DMS114 treated with DMSO at 0.1 percent for 48 hours (cell line): Measurements from ENCODE around the gene ALDH1A3.

Source experiments
- DNase-seq: peaks from one replicate; lab custom pipeline; 2025; ENCODE audit not compliant: unreplicated experiment; lab: John Stamatoyannopoulos, UW

The ALDH1A3 gene

GRCh38 chr15:100900795-100901169 lies 21.2 kb downstream of the ALDH1A3 start:
- DNase-seq, result no peak

- DNase-seq, result no peak
These were observed 21.7 kb downstream of the ALDH1A3 start for GRCh38 chr15:100901296-100901695.

- no peak for DNase-seq
These were observed 22.2 kb downstream of the ALDH1A3 start for GRCh38 chr15:100901702-100902435.

DNA sequence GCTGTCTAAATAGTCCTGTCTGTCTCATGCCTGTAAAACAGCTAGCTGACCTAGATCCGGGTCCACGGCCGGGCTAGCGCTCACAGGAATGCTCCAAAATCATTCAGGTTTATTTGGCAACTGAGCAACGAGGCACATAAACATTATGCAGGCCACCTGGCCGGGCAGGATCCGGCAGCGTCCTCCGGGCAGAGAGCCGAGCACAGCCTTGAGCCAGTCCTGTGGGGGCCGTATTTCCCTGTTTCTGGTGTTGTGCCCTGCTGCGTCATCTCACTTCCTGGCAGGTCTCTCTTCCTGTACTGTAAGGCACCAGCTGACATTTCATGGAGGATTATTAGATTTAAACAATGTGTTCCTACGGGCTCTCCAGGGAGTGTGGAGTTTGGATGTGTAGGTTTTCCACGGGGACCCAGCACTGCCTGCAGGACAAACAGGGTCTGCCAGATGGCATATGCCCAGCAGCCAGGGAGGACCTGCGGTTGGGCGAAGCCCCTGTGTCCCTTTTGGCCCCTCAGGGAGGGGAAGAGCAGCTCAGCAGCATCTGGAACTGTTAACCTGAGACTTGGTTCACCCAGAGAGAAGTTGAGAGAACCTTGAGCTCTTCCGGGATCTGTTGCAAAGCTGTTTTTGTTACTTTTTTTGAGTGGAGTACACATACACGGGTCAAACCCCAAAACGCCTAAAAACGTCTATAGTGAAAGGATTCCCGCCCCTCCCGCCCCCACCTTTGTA lies 23.0 kb downstream of the ALDH1A3 start:
- no peak for DNase-seq

DNA sequence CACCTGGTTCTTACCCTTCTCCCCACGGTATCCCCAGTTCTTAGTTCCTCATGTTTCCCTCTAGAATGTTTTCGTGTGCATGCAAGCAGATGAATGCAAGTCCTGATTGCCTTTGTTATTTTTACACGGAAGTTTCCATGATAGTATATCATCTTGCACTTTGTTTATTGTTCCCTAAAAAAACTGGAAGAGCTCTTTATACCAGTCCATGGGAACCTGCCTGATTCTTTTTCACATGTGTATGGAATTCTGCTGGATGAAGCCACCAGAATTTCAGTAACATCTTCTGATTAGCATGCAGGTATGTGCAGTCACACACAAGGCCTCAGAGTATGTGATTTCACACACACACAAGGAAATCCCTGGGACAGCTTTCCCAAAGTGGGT lies 23.5 kb downstream of the ALDH1A3 start:
- DNase-seq, result no peak

DNA sequence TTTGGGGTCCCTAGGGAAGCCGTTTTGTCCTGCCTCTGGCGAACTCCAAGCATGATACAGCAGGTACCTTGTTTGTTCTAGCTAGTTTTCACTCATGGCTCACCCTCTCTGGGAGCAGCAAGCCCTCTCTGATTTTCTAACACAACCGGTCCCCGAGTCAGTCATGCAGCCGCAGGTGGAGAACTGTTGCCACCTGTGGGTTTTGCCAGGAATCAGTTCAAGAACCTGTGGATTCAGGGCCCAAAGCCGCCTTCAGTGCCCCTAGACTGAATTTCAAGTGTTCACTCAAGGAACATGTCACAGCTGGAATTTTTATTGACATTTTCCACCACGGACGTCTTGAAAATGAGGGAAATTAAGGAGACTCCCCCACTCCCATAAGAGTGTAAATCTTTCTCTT lies 26.2 kb downstream of the ALDH1A3 start:
- no peak for DNase-seq

DNA sequence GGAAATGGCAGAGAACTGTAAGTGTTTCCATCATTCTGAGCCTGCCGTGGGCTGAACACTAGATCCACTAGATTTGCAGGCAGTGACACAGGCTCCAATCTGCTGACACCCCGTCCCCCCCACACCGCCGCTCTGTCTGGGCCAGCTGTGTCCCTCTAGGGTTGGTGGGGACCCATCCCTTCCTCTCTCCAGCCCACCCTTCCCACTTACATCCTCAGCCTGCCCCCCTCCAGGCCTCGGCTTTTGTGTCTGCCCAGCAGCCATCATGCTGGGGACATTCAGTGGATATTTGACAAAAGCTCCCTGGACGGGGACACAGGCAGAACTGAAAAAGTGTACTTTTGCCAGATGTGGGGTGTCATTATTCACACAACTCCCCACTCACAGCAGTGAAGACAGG lies 28.8 kb downstream of the ALDH1A3 start:
- DNase-seq, result no peak

DNA sequence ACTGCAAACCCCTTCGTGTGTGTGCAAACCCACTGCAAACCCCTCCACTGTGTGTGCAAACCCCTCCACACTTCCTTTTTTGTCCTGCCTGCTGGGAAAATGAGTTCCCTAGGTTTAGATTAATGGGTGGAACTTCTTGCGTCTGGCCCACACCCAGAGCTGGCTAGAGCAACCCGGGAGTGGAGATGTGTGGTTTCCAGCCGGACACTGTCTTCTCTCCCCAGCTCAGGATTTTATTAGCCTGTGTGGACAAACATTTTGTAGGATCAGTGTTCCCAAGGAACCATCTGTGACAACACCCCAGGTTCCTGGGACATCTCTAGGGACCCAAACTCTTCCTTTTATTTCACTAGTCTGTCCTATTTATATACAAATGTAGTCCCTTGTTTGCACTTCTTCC lies 29.9 kb downstream of the ALDH1A3 start:
- DNase-seq, result no peak

DNA sequence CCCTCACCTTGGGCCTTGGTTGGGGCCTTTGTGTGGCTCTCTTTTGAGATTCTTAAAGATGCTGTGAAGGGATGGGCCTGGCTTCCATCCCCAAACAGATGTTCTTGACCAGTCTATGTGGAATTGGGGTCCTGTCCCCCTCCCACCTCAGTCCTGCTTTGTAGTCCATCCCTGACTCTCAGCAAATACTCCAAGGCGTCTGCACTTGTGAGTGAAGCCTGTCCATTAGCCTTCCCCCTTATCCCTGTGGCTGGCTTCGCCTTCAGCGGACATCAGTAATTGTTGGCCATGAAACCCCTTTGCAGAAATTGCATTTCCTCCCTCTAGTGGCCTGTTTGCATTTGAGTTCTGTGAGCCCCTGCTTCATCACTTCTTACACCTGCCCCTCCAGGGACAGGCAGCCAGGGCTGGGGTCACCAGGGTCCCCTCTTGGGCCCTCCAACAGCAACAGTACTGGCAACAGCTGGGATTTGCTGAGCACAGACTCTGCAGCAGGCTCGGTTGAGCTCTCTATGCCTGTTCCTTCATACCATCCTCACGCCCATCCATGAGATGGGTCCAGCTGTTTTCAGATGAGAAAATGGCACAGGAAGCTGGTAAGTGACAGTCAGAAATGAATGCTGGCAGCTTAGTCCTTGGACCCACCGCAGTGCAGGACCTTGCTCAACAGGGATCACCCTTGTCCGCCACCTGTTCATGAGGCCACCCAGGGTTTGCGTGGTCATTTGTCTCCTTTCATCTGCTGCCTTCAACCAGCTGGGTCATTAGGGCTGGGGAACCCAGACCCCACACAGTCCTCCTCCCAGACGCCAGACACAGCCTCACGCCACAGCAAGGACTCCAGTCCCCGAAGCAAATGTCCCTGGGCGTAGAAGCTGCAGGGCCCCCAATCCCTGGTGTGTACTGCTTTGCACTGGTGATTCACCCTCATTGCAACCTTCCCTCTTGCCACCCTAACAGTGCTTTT lies 30.6 kb downstream of the ALDH1A3 start:
- DNase-seq, result peak; percentile 10

DNA sequence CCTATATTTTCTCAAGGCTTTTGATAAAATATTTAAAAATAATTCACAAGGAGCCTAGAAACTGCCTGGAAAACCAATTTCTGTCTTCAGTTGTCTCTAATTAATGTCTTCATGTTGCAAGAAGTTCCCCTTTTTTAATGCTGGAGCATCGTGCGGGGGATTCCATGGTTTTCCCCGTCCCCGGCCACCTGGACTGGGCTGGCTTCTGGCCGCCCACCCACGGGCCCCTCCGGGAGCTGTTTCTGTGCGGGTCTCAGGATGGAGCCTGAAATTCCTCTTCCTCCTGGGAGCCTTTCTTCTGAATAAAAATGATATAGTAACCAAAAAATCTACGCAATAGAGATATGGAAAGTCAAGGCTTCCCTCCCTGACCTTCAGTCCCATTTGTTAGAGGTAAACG lies 31.5 kb downstream of the ALDH1A3 start:
- DNase-seq, result no peak

GRCh38 chr15:100913961-100914360 lies 34.3 kb downstream of the ALDH1A3 start:
- no peak for DNase-seq

- DNase-seq, result no peak
These were observed 35.2 kb downstream of the ALDH1A3 start for GRCh38 chr15:100914876-100915275.

- peak; percentile 53 for DNase-seq
These were observed 38.5 kb downstream of the ALDH1A3 start for GRCh38 chr15:100918034-100918689.

DNA sequence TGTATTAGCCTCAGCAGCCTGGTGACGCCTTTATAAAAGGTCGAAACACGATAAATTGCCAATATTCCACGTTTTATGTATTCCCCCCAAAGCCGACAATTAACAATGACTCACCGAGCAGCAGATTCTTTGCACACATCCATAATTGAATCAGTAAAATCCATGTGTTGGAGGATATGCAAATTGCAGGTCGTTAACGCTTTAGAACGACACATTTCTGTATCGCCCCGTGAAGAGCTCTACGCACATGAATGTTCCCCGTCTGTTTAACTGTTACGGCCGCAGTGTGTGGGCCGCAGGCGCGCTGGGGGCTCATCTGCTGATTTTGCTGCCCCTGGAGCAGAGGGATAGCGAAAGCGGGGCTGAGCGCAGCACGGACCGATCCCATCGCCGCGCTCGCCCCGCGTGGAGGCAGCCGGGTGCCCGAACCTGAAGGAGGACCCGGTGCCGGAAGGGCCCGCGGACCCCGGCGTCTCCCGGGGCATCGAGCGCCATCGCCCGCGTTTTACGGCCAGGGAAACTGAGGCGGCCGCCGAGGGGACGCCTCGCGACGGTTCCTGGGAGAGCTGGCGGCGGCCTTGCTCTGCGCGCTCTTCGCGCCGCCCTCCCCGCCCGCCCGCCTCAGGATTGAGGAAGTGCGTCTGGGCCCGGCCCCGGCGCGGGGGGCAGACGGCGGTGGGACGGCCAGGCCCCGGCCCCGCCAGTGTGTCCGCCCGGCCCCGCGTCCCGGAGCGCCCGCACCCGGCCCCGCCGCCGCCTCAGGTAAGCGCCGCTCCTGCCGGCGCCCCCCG lies 39.3 kb downstream of the ALDH1A3 start, which contains the start of gene LRRK1:
Gene LRRK1, plus strand, starts transcription at position 668 of the 791 bp plus-strand sequence. CDS start 5,276 bp downstream, outside the sequence.
- DNase-seq, result no peak

GRCh38 chr15:100919481-100920405 lies 40.1 kb downstream of the ALDH1A3 start:
- no peak for DNase-seq

DNA sequence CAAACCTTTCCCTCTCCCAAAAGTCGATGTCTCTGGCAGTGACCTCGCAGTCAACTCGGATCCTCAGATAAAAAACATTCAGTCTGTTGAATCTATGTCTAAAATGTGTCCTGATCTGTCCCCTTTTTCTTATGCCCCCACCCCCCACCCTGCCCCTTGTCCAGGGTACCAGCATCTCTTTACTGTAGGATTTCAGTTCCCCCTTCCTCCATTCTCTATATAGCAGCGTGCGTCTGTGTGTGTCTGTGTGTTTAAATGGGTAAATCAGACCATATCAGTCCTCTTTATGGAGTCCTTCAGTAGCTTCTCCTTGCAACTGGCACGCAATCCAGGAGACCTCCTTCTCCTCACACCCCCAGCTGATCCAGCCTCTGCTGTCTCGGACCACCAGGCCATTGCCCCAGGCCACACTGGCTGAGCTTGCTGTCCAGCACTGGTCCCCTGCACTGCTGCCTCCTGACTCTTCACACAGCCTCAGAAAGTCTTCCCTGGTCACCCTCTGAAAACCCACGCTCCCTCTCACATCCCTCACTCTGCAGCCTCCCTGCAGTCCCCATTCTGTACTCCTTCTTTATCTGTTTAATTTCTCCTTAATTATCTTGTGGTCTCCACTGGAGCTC lies 41.0 kb downstream of the ALDH1A3 start:
- DNase-seq, result no peak

GRCh38 chr15:100922192-100923040 lies 42.8 kb downstream of the ALDH1A3 start:
- no peak for DNase-seq

GRCh38 chr15:100923076-100923475 lies 43.4 kb downstream of the ALDH1A3 start:
- DNase-seq, result no peak
